Measurements from ENCODE around the gene KIAA1549. TPM values are rescaled to one million over a fixed set of nuclear protein-coding genes. Genes with fewer than 3 reads are reported as not detected.
A peak's percentile ranks its signal among the peaks of the same experiment; 100 is the strongest.
"Not testable (repeated sequence)": the region's sequence is repeated elsewhere in the genome, so short reads cannot be mapped to it uniquely, and the experiment has no call there.

Gene KIAA1549
- 19.9 and 21.9 TPM in 2 replicates for total RNA-seq (2022)
- Bru-seq, nascent RNA, result percentile 70 among the genes with signal in this experiment
- BruChase-seq, experiment 1, labeled RNA remaining after a 2-hour chase, result percentile 70 among the genes with signal in this experiment
- percentile 74 among the genes with signal in this experiment for BruChase-seq, experiment 2, labeled RNA remaining after a 6-hour chase
- long read RNA-seq, partial matches to known transcripts, result 12 of 15 reads
- long read RNA-seq, other reads (novel, unspliced or antisense), result 3 of 15 reads

GRCh38 chr7:138981332-138982203, at the start of gene KIAA1549:
TSS of gene KIAA1549 (minus strand) at chr7:138981389. CDS start at chr7:138981269, 120 bp downstream.
- intact Hi-C loops (cut with micrococcal nuclease; ENCODE audit: unreplicated experiment), result loop anchor here (2.0 kb wide), 2 partner anchors 23 to 95 kb away; no protein-coding TSS in a partner anchor
- H3K9me3 ChIP-seq, result no peaks in the 10 kb centered on the region
- H3K27me3 ChIP-seq (replicated peaks; ENCODE audit: control insufficient read depth, insufficient read depth, low read length), result no peaks in the 10 kb centered on the region
- no peaks in the 10 kb centered on the region for H3K9me3 Mint-ChIP-seq (ENCODE audit: unreplicated experiment)
- ChIA-PET CTCF (interaction anchor here (0.7 to 1.0 kb wide), 3 partner anchors 94 to 152 kb away, joined by 3 to 4 read pairs (median 3); a partner anchor contains a TSS), POLR2A (no interaction called here)
- peaks cover 27% of the 10 kb centered on the region for H3K4me1 Mint-ChIP-seq (ENCODE audit: low read depth, unreplicated experiment)
- no peak for TF ChIP-seq CTCF (IDR thresholded peaks at IDR 0.05; ENCODE audit: insufficient read depth in 1 of 2, low read depth in 1 of 2, low read length in 1 of 2, severe bottlenecking in 1 of 2, unreplicated experiment in 1 of 2)
- BruUV-seq (replicated peaks), result no TSS peak
- 0 out of 2 replicates have a peak, but pooled peaks cover 1% of the 10 kb centered on the region for H3K36me3 ChIP-seq (ENCODE audit: control insufficient read depth, insufficient read depth, low read length)
- H3K4me3 Mint-ChIP-seq (ENCODE audit: unreplicated experiment), result peak within 1 kb of the TSS; percentile 86
- H3K36me3 Mint-ChIP-seq (ENCODE audit: insufficient read depth, unreplicated experiment), result peaks cover 4% of the 10 kb centered on the region
- peak; percentile 76 to 89 for DNase-seq
- H3K27me3 Mint-ChIP-seq (ENCODE audit: insufficient read depth, unreplicated experiment), result no peaks in the 10 kb centered on the region
- peak within 1 kb of the TSS; percentile 60 for H3K4me3 ChIP-seq (ENCODE audit: low read depth, low read length)
- H3K27ac Mint-ChIP-seq (ENCODE audit: unreplicated experiment), result peak within 1 kb of the TSS; percentile 75
- peaks cover 21% of the 10 kb centered on the region for H3K4me1 ChIP-seq

GRCh38 chr7:139029353-139029752, 48.2 kb upstream of the KIAA1549 start:
- no peak for TF ChIP-seq CTCF (IDR thresholded peaks at IDR 0.05; ENCODE audit: insufficient read depth in 1 of 2, low read depth in 1 of 2, low read length in 1 of 2, severe bottlenecking in 1 of 2, unreplicated experiment in 1 of 2)
- Histone ChIP-seq H3K27me3 (replicated peaks; ENCODE audit: control insufficient read depth, insufficient read depth, low read length) (no peaks in the 10 kb centered on the region), H3K4me3 (ENCODE audit: low read depth, low read length) (no peak overlapping the region), H3K36me3 (ENCODE audit: control insufficient read depth, insufficient read depth, low read length) (peaks cover 1% of the 10 kb centered on the region; the same call in 1 of the 2 replicates), H3K9me3 (no peaks in the 10 kb centered on the region), H3K4me1 (peaks cover 4% of the 10 kb centered on the region)
- H3K4me1 Mint-ChIP-seq (ENCODE audit: low read depth, unreplicated experiment), result no peaks in the 10 kb centered on the region
- peaks cover 76% of the 10 kb centered on the region for H3K36me3 Mint-ChIP-seq (ENCODE audit: insufficient read depth, unreplicated experiment)
- no peaks in the 10 kb centered on the region for H3K27me3 Mint-ChIP-seq (ENCODE audit: insufficient read depth, unreplicated experiment)
- no peak for DNase-seq
- H3K4me3 Mint-ChIP-seq (ENCODE audit: unreplicated experiment), result no peak overlapping the region
- ChIA-PET CTCF (no interaction called here), POLR2A (no interaction called here)
- H3K9me3 Mint-ChIP-seq (ENCODE audit: unreplicated experiment), result no peaks in the 10 kb centered on the region
- intact Hi-C loops (cut with micrococcal nuclease; ENCODE audit: unreplicated experiment), result no loop called here
- H3K27ac Mint-ChIP-seq (ENCODE audit: unreplicated experiment), result peak overlapping the region; percentile 27
- BruUV-seq (replicated peaks), result no TSS peak

DNA sequence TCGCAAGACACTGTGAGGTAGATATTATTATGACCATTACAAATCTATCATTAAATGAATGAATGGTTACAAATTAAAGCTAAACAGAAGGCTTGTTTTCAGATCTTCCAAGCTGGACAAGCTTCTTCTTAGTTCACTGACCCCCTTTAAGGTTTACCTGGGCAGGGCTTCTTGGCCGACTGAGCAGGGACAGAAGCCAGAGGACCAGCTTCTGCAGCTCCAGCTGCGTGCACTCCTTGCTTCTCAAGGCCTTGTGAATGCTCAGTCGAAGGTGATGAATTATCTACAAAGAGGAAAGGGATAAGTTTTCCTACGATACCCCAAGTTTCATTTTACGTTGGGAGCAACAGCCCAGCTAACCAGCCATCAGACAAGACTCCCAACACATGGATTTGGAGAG, 45.4 kb upstream of the KIAA1549 start:
- Histone ChIP-seq H3K9me3 (no peaks in the 10 kb centered on the region), H3K27me3 (replicated peaks; ENCODE audit: control insufficient read depth, insufficient read depth, low read length) (no peaks in the 10 kb centered on the region), H3K4me3 (ENCODE audit: low read depth, low read length) (no peak overlapping the region), H3K36me3 (ENCODE audit: control insufficient read depth, insufficient read depth, low read length) (peaks cover 1% of the 10 kb centered on the region; the same call in 1 of the 2 replicates), H3K4me1 (no peaks in the 10 kb centered on the region)
- H3K27me3 Mint-ChIP-seq (ENCODE audit: insufficient read depth, unreplicated experiment), result no peaks in the 10 kb centered on the region
- DNase-seq, result no peak
- TF ChIP-seq CTCF (IDR thresholded peaks at IDR 0.05; ENCODE audit: insufficient read depth in 1 of 2, low read depth in 1 of 2, low read length in 1 of 2, severe bottlenecking in 1 of 2, unreplicated experiment in 1 of 2), result no peak
- H3K27ac Mint-ChIP-seq (ENCODE audit: unreplicated experiment), result no peak overlapping the region
- ChIA-PET CTCF (no interaction called here), POLR2A (no interaction called here)
- H3K9me3 Mint-ChIP-seq (ENCODE audit: unreplicated experiment), result no peaks in the 10 kb centered on the region
- no TSS peak for BruUV-seq (replicated peaks)
- H3K4me1 Mint-ChIP-seq (ENCODE audit: low read depth, unreplicated experiment), result peaks cover 7% of the 10 kb centered on the region
- H3K4me3 Mint-ChIP-seq (ENCODE audit: unreplicated experiment), result no peak overlapping the region
- intact Hi-C loops (cut with micrococcal nuclease; ENCODE audit: unreplicated experiment), result no loop called here
- peaks cover 78% of the 10 kb centered on the region for H3K36me3 Mint-ChIP-seq (ENCODE audit: insufficient read depth, unreplicated experiment)

- H3K36me3 ChIP-seq (ENCODE audit: control insufficient read depth, insufficient read depth, low read length); CTCF ChIA-PET; intact Hi-C loops (cut with micrococcal nuclease; ENCODE audit: unreplicated experiment): not testable (repeated sequence)
These were observed 44.7 kb upstream of the KIAA1549 start for GRCh38 chr7:139025861-139026260.

More at GRCh38 chr7:139025861-139026260, 44.7 kb upstream of the KIAA1549 start:
- not testable (repeated sequence) for H3K4me1 ChIP-seq; H3K4me1 Mint-ChIP-seq (ENCODE audit: low read depth, unreplicated experiment); H3K4me3 Mint-ChIP-seq (ENCODE audit: unreplicated experiment); H3K4me3 ChIP-seq (ENCODE audit: low read depth, low read length); H3K27ac Mint-ChIP-seq (ENCODE audit: unreplicated experiment); BruUV-seq (replicated peaks); DNase-seq; H3K9me3 Mint-ChIP-seq (ENCODE audit: unreplicated experiment); H3K27me3 ChIP-seq (replicated peaks; ENCODE audit: control insufficient read depth, insufficient read depth, low read length); H3K27me3 Mint-ChIP-seq (ENCODE audit: insufficient read depth, unreplicated experiment); H3K9me3 ChIP-seq
- POLR2A ChIA-PET, result interaction anchor here (0.6 kb wide), 1 partner anchor 267 kb away, joined by 4 read pairs; no protein-coding TSS in a partner anchor
- peaks cover 71% of the 10 kb centered on the region for H3K36me3 Mint-ChIP-seq (ENCODE audit: insufficient read depth, unreplicated experiment)

All from Caco-2 (cell line).